ENCODE data around the gene CNBD2.

DNA sequence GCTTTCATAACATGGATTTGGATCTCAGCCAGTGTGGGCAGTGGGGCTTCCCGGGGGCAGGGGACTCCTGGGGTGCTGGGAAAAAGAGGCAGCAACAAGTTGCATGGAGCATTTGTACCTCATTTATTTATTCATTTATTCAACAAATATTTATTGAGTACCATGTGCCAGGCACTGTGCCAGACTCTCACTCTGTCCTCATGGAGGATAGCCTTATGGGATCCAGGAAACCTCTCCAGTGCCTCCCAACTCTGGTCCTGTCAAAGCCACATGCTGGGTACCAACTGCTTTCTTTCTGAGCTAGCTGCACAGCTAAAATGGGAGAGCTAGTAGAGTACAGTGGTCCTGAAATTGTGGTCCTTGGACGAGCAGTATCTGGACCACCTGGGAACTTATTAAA, 98.4 kb downstream of the CNBD2 start:
- TF ChIP-seq, protein P1, sequence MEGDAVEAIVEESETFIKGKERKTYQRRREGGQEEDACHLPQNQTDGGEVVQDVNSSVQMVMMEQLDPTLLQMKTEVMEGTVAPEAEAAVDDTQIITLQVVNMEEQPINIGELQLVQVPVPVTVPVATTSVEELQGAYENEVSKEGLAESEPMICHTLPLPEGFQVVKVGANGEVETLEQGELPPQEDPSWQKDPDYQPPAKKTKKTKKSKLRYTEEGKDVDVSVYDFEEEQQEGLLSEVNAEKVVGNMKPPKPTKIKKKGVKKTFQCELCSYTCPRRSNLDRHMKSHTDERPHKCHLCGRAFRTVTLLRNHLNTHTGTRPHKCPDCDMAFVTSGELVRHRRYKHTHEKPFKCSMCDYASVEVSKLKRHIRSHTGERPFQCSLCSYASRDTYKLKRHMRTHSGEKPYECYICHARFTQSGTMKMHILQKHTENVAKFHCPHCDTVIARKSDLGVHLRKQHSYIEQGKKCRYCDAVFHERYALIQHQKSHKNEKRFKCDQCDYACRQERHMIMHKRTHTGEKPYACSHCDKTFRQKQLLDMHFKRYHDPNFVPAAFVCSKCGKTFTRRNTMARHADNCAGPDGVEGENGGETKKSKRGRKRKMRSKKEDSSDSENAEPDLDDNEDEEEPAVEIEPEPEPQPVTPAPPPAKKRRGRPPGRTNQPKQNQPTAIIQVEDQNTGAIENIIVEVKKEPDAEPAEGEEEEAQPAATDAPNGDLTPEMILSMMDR (IDR thresholded peaks at IDR 0.05), result no peak
- TF ChIP-seq POLR2AphosphoS5 (IDR thresholded peaks at IDR 0.05), result no peak
- TF ChIP-seq POLR2A (IDR thresholded peaks at IDR 0.05), result no peak
- no peak for TF ChIP-seq EP300 (IDR thresholded peaks at IDR 0.05)
